Measurements from ENCODE around the gene ZBTB40. TPM values are rescaled to one million over a fixed set of nuclear protein-coding genes. Genes with fewer than 3 reads are reported as not detected.

Gene ZBTB40
- total RNA-seq, 2 experiments from 2014 or later = 14.0 to 14.3 TPM

GRCh38 chr1:22547818-22548462, 96.3 kb downstream of the ZBTB40 start:
- ChIA-PET POLR2A (no interaction called here), CTCF (no interaction called here)
- no peaks in the 10 kb centered on the region for H3K9me3 Mint-ChIP-seq
- TF ChIP-seq, protein P1, sequence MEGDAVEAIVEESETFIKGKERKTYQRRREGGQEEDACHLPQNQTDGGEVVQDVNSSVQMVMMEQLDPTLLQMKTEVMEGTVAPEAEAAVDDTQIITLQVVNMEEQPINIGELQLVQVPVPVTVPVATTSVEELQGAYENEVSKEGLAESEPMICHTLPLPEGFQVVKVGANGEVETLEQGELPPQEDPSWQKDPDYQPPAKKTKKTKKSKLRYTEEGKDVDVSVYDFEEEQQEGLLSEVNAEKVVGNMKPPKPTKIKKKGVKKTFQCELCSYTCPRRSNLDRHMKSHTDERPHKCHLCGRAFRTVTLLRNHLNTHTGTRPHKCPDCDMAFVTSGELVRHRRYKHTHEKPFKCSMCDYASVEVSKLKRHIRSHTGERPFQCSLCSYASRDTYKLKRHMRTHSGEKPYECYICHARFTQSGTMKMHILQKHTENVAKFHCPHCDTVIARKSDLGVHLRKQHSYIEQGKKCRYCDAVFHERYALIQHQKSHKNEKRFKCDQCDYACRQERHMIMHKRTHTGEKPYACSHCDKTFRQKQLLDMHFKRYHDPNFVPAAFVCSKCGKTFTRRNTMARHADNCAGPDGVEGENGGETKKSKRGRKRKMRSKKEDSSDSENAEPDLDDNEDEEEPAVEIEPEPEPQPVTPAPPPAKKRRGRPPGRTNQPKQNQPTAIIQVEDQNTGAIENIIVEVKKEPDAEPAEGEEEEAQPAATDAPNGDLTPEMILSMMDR (IDR thresholded peaks at IDR 0.05) = no peak
- peaks cover 25% of the 10 kb centered on the region for H3K27me3 Mint-ChIP-seq
- no peak for ATAC-seq
- no peaks in the 10 kb centered on the region for H3K36me3 Mint-ChIP-seq (ENCODE audit: low read depth)
- H3K4me1 Mint-ChIP-seq (ENCODE audit: low read depth) = no peaks in the 10 kb centered on the region
- intact Hi-C loops (cut with micrococcal nuclease) = no loop called here
- H3K27ac Mint-ChIP-seq = no peak overlapping the region
- no peak for DNase-seq
- no peak overlapping the region for H3K4me3 Mint-ChIP-seq

DNA sequence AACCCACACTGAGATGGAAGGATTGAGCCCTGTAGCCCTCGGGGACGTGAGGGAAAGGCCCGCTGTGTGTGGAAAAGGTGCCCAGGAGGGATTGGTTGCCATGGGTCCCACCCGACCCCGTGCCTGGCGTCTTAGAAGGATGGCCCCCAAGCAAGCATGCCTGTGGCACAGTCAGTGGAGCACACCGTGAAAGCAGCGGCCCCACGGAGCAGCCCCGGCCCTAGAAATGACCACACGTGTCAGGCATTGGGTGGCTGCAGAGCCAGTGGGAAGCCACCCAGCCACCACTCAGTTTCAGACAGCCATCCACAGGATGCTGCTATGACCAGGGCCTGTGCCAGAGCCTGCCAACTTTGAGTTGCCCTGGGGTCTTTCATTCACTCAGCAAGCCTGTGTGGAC, 98.4 kb downstream of the ZBTB40 start:
- no peak for DNase-seq
- no peak for ATAC-seq
- Mint-ChIP-seq H3K4me3 (no peak overlapping the region), H3K4me1 (ENCODE audit: low read depth) (no peaks in the 10 kb centered on the region), H3K27ac (no peak overlapping the region), H3K9me3 (no peaks in the 10 kb centered on the region), H3K36me3 (ENCODE audit: low read depth) (no peaks in the 10 kb centered on the region), H3K27me3 (peaks cover 34% of the 10 kb centered on the region)
- ChIA-PET POLR2A (no interaction called here), CTCF (no interaction called here)
- TF ChIP-seq, protein P1 (IDR thresholded peaks at IDR 0.05) = no peak
- intact Hi-C loops (cut with micrococcal nuclease) = no loop called here

DNA sequence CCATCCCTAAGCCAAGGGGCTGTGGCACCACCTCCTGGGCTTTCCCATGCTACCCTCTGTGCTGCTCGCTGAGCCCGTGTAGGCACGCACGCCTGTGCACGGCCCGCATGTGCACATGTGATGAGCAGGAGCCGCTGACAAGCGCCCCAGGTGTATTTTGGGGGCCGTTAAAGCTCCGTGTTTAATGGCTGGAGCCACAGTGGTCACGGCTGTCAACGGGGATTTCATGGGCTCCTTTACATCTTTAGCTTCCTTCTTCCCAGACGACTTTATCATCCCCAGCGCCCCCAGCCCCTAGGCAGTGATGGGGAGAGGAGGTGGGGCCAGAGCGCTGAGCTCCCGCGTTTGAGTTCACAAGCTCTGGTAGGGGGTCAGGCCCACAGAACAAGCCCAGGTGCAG, 99.9 kb downstream of the ZBTB40 start:
- Mint-ChIP-seq H3K9me3 (no peaks in the 10 kb centered on the region), H3K36me3 (ENCODE audit: low read depth) (no peaks in the 10 kb centered on the region), H3K27me3 (peaks cover 47% of the 10 kb centered on the region), H3K27ac (no peak overlapping the region), H3K4me1 (ENCODE audit: low read depth) (no peaks in the 10 kb centered on the region), H3K4me3 (no peak overlapping the region)
- ATAC-seq (no peak), DNase-seq (no peak)
- TF ChIP-seq, protein P1 (IDR thresholded peaks at IDR 0.05) = no peak
- intact Hi-C loops (cut with micrococcal nuclease) = no loop called here
- ChIA-PET POLR2A (no interaction called here), CTCF (interaction anchor here (0.6 kb wide), 1 partner anchor 10 kb away, joined by 3 read pairs; no protein-coding TSS in a partner anchor)

DNA sequence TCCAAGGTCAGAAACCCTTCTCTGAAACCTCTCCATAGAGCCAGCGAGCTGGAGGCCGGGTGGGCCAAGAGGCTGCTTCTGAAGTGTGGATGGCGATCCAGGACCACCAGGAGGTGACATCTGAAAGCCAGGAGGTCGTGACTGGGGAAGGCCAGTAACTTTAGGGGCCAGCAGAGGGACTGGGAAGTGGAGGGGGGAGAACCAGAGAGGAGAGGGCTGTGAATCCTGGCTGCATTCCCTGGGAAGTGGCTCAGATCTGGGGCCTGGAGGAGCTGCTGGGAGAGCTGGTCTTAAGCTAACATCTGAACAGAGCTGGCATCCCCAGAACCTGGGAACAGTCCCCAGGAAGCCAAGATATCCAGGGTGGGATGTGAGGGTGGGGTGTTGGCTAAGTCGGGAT, 100.4 kb downstream of the ZBTB40 start:
- Mint-ChIP-seq H3K4me1 (ENCODE audit: low read depth) (no peaks in the 10 kb centered on the region), H3K27me3 (peaks cover 48% of the 10 kb centered on the region), H3K27ac (no peak overlapping the region), H3K4me3 (no peak overlapping the region), H3K9me3 (no peaks in the 10 kb centered on the region), H3K36me3 (ENCODE audit: low read depth) (no peaks in the 10 kb centered on the region)
- DNase-seq = no peak
- intact Hi-C loops (cut with micrococcal nuclease) = no loop called here
- ChIA-PET POLR2A (no interaction called here), CTCF (interaction anchor here (0.6 kb wide), 1 partner anchor 9 kb away, joined by 3 read pairs; no protein-coding TSS in a partner anchor)
- TF ChIP-seq, protein P1 (IDR thresholded peaks at IDR 0.05) = no peak
- no peak for ATAC-seq

GRCh38 chr1:22553104-22553880, 101.6 kb downstream of the ZBTB40 start:
- Mint-ChIP-seq H3K9me3 (no peaks in the 10 kb centered on the region), H3K27me3 (peaks cover 53% of the 10 kb centered on the region), H3K36me3 (ENCODE audit: low read depth) (no peaks in the 10 kb centered on the region), H3K4me3 (no peak overlapping the region), H3K27ac (no peak overlapping the region), H3K4me1 (ENCODE audit: low read depth) (no peaks in the 10 kb centered on the region)
- intact Hi-C loops (cut with micrococcal nuclease) = no loop called here
- CTCF ChIA-PET = no interaction called here
- ATAC-seq (no peak), DNase-seq (no peak)
- POLR2A ChIA-PET = interaction anchor here (0.6 kb wide), 1 partner anchor 477 kb away, joined by 3 read pairs; no protein-coding TSS in a partner anchor
- TF ChIP-seq, protein P1 (IDR thresholded peaks at IDR 0.05) = no peak
